Activated naive CD8-positive, alpha-beta T cell treated with anti-CD3 and anti-CD28 coated beads, Interleukin-2, amount 50 U/mL, for 24 hours (primary cell): ENCODE data around the gene ZNF273.
"Not testable (repeated sequence)": the region's sequence is repeated elsewhere in the genome, so short reads cannot be mapped to it uniquely, and the experiment has no call there.

Source experiments
- ATAC-seq: fragments of 150-1000 bp; cut with Tn5 transposase; one replicate; pipeline ENCODE4 v1.10.0; 2021
- DNase-seq: peaks from one replicate; pipeline ENCODE4 v3.0.0; 2021
- H3K27ac Mint-ChIP-seq: one replicate; pipeline ENCODE4 v1.8.0; 2021; ENCODE audit warnings: mild to moderate bottlenecking, mixed read lengths
- H3K27me3 Mint-ChIP-seq: one replicate; pipeline ENCODE4 v1.8.0; 2021; ENCODE audit warnings: mixed read lengths
- H3K36me3 Mint-ChIP-seq: one replicate; pipeline ENCODE4 v1.8.0; 2021; ENCODE audit warnings: low read depth, mixed read lengths
- H3K4me1 Mint-ChIP-seq: one replicate; pipeline ENCODE4 v1.8.0; 2021; ENCODE audit warnings: mixed read lengths
- H3K4me3 Mint-ChIP-seq: one replicate; pipeline ENCODE4 v1.8.0; 2021; ENCODE audit warnings: mild to moderate bottlenecking, moderate library complexity, mixed read lengths
- H3K9me3 Mint-ChIP-seq: one replicate; pipeline ENCODE4 v1.8.0; 2021; ENCODE audit warnings: mixed read lengths

The ZNF273 gene

DNA sequence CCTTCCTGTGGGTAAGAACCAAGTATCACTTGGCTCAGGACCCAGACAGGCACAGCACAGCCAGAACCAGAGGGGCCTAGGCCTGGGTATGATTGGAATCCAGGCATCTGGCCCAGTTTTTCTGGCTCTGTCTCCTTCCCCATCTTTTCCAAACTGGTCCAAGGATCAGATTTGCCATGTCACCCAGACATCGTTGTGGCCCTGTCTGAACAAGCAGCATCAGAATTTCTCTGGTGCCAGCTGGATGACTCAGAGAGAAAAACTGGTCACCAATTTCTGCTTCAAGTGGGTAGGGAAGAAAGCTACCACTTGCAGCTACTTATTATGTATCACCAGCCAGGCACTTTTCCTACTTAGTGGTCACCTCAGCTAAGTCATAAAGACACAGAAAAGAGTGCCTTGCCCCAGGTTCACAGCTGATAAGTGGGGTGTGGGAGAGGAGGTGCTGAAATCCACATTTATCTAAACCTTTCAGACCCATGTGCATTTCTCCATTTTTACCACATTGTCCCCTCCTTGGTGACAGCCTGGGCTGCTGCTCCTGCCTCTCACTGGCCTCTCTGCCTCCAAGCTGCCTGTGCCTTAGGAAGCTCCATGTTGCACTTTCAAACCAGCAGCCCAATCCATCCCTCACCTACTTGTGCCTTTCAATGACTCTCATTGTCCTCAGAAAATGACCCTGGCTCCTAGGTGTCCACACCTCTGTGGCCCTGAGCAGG lies 11.6 kb upstream of the ZNF273 start:
- not testable (repeated sequence) for H3K27ac Mint-ChIP-seq, H3K4me1 Mint-ChIP-seq, DNase-seq, H3K4me3 Mint-ChIP-seq, H3K36me3 Mint-ChIP-seq, ATAC-seq, H3K9me3 Mint-ChIP-seq
- H3K27me3 Mint-ChIP-seq, result peaks cover 45% of the 10 kb centered on the region

- peaks cover 43% of the 10 kb centered on the region for H3K27me3 Mint-ChIP-seq
- H3K36me3 Mint-ChIP-seq, result no peaks in the 10 kb centered on the region
- no peak for DNase-seq
- peaks cover 10% of the 10 kb centered on the region for H3K4me1 Mint-ChIP-seq
- no peaks in the 10 kb centered on the region for H3K9me3 Mint-ChIP-seq
- no peak overlapping the region for H3K27ac Mint-ChIP-seq
- no peak overlapping the region for H3K4me3 Mint-ChIP-seq
- no peak for ATAC-seq
Measured at GRCh38 chr7:64892116-64892515, 11.0 kb upstream of the ZNF273 start.

GRCh38 chr7:64892666-64893309 lies 10.3 kb upstream of the ZNF273 start:
- no peaks in the 10 kb centered on the region for H3K36me3 Mint-ChIP-seq
- no peaks in the 10 kb centered on the region for H3K9me3 Mint-ChIP-seq
- H3K4me3 Mint-ChIP-seq, result no peak overlapping the region
- peaks cover 10% of the 10 kb centered on the region for H3K4me1 Mint-ChIP-seq
- no peak overlapping the region for H3K27ac Mint-ChIP-seq
- peaks cover 40% of the 10 kb centered on the region for H3K27me3 Mint-ChIP-seq
- ATAC-seq (no peak), DNase-seq (no peak)

DNA sequence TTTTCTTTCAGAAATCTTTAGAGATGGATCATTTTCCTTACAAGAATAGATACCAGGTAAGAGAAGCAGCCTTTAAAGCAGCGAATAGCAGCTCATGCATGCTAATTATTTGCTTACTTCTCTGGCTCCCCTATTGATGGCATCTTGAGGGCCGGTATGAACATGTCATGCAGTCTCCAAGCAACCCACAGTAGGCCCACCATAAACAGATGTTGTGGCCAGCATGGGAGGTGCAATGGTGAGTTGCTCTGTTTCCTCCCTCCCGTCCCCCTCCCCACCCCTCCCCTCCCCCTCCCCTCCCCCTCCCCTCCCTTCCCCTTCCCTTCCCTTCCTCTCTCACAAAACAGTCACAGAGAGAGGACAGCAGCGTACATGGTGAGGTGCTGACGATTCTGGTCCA lies 9.7 kb upstream of the ZNF273 start:
- no peaks in the 10 kb centered on the region for H3K9me3 Mint-ChIP-seq
- ATAC-seq, result no peak

GRCh38 chr7:64902461-64902805 lies 640 bp upstream of the ZNF273 start:
- ATAC-seq, H3K9me3 Mint-ChIP-seq, H3K36me3 Mint-ChIP-seq, H3K27me3 Mint-ChIP-seq, DNase-seq: not testable (repeated sequence)
- Mint-ChIP-seq H3K27ac (peak overlapping the region; percentile 67), H3K4me1 (peaks cover 38% of the 10 kb centered on the region), H3K4me3 (peak overlapping the region; percentile 94)

More for the DNA sequence above, 9.7 kb upstream of the ZNF273 start:
- no peak overlapping the region for H3K4me3 Mint-ChIP-seq
- H3K36me3 Mint-ChIP-seq, result no peaks in the 10 kb centered on the region
- peaks cover 35% of the 10 kb centered on the region for H3K27me3 Mint-ChIP-seq
- H3K27ac Mint-ChIP-seq, result no peak overlapping the region
- no peak for DNase-seq
- peaks cover 5% of the 10 kb centered on the region for H3K4me1 Mint-ChIP-seq

GRCh38 chr7:64904008-64904407 lies 935 bp downstream of the ZNF273 start:
- Mint-ChIP-seq H3K36me3 (peaks cover 7% of the 10 kb centered on the region), H3K4me1 (peaks cover 52% of the 10 kb centered on the region), H3K27me3 (no peaks in the 10 kb centered on the region), H3K27ac (peak overlapping the region; percentile 90), H3K9me3 (no peaks in the 10 kb centered on the region), H3K4me3 (peak overlapping the region; percentile 94)
- ATAC-seq (no peak), DNase-seq (no peak)

DNA sequence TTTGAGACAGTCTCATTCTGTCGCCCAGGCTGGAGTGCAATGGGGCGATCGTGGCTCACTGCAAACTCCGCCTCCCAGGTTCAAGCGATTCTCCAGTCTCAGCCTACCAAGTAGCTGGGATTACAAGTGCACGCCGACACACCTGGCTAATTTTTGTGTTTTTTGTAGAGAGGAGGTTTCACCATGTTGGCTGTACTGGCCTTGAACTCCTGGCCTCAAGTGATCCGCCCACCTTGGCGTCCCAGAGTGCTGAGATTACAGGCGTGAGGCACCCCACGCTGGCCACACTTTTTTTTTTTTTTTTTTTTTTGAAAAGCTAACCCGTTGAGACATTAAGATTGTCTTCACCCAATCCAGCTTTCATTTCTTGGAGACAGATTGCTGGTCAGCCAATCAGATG lies 2.1 kb downstream of the ZNF273 start:
- Mint-ChIP-seq H3K36me3 (peaks cover 14% of the 10 kb centered on the region), H3K27ac (no peak overlapping the region), H3K9me3 (no peaks in the 10 kb centered on the region), H3K4me3 (peak overlapping the region; percentile 45), H3K4me1 (peaks cover 57% of the 10 kb centered on the region), H3K27me3 (no peaks in the 10 kb centered on the region)
- ATAC-seq, result no peak
- no peak for DNase-seq

GRCh38 chr7:64905547-64905946 lies 2.5 kb downstream of the ZNF273 start:
- ATAC-seq, result no peak
- Mint-ChIP-seq H3K9me3 (no peaks in the 10 kb centered on the region), H3K27me3 (no peaks in the 10 kb centered on the region), H3K4me3 (peak overlapping the region; percentile 45), H3K36me3 (peaks cover 14% of the 10 kb centered on the region), H3K27ac (no peak overlapping the region), H3K4me1 (peaks cover 59% of the 10 kb centered on the region)
- DNase-seq, result no peak

GRCh38 chr7:64907641-64908326 lies 4.7 kb downstream of the ZNF273 start:
- Mint-ChIP-seq H3K4me3 (no peak overlapping the region), H3K27ac (peak overlapping the region; percentile 20), H3K27me3 (no peaks in the 10 kb centered on the region), H3K4me1 (peaks cover 60% of the 10 kb centered on the region), H3K36me3 (peaks cover 24% of the 10 kb centered on the region), H3K9me3 (peaks cover 11% of the 10 kb centered on the region)
- DNase-seq, result no peak
- ATAC-seq, result no peak

DNA sequence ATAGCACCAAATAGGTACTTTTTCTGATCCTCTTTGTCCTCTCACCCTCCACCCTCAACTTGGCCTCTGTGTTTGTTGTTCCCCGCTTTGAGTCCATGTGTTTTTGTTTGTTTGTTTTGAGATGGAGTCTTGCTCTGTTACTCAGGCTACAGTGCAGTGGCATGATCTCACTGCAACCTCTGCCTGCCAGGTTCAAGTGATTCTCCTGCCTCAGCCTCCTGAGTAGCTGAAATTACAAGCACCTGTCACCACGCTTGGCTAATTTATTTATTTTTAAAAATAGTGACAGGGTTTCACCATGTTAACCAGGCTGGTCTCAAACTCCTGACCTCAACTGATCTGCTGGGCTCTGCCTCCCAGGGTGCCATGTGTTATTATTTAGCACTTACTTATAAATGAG lies 5.3 kb downstream of the ZNF273 start:
- Mint-ChIP-seq H3K27ac (no peak overlapping the region), H3K36me3 (peaks cover 30% of the 10 kb centered on the region), H3K27me3 (no peaks in the 10 kb centered on the region), H3K9me3 (peaks cover 13% of the 10 kb centered on the region), H3K4me3 (no peak overlapping the region), H3K4me1 (peaks cover 59% of the 10 kb centered on the region)
- DNase-seq, result no peak
- no peak for ATAC-seq

DNA sequence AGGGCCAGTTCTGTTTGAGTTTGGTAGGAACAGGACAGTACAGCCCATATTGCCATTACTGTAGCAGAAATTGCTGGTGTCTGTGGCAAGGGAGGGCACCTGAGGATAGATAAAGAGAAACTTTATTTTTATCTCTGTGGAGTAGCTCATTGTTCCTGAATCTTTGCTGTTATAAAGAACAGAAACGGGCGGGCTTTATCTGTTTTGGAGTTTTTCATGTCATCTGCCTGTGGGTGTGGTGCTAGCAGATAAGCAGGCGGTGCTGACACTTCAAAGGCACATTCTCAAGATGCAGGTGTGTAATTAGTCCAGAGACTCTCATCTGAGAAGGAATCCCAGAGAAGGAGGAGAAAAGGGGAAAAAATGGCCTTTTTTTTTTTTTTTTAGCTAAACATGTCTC lies 11.5 kb downstream of the ZNF273 start:
- Mint-ChIP-seq H3K4me3 (no peak overlapping the region), H3K27me3 (no peaks in the 10 kb centered on the region), H3K4me1 (peaks cover 8% of the 10 kb centered on the region), H3K9me3 (peaks cover 18% of the 10 kb centered on the region), H3K27ac (no peak overlapping the region), H3K36me3 (peaks cover 73% of the 10 kb centered on the region)
- ATAC-seq (no peak), DNase-seq (no peak)

- H3K9me3 Mint-ChIP-seq, result peaks cover 25% of the 10 kb centered on the region
Measured at GRCh38 chr7:64915301-64915700, 12.2 kb downstream of the ZNF273 start.

DNA sequence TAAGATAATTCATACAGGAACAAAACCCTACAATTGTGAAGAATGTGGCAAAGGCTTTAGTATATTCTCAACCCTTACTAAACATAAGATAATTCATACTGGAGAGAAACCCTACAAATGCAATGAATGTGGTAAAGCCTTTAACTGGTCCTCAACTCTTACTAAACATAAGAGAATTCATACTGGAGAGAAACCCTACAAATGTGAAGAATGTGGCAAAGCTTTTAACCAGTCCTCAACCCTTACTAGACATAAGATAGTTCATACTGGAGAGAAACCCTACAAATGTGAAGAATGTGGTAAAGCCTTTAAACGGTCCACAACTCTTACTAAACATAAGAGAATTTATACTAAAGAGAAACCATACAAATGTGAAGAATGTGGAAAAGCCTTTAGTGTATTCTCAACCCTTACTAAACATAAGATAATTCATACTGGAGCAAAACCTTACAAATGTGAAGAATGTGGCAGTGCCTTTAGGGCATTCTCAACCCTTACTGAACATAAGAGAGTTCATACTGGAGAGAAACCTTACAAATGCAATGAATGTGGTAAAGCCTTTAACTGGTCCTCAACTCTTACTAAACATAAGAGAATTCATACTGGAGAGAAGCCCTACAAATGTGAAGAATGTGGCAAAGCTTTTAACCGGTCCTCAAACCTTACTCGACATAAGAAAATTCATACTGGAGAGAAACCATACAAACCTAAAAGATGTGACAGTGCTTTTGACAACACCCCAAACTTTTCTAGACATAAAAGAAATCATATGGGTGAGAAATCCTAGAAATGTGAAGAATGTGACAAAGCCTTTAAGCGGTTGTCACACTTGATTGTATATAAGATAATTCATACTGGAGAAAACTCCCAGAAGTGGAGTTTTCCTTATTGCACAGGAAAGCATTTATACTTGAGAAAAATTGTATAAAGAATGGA lies 25.4 kb downstream of the ZNF273 start:
- Mint-ChIP-seq H3K9me3 (peaks cover 54% of the 10 kb centered on the region), H3K36me3 (peaks cover 68% of the 10 kb centered on the region)
- not testable (repeated sequence) for H3K27ac Mint-ChIP-seq, H3K4me1 Mint-ChIP-seq, DNase-seq, H3K4me3 Mint-ChIP-seq, H3K27me3 Mint-ChIP-seq, ATAC-seq

More at GRCh38 chr7:64915301-64915700, 12.2 kb downstream of the ZNF273 start:
- H3K4me1 Mint-ChIP-seq, H3K4me3 Mint-ChIP-seq, DNase-seq, H3K27me3 Mint-ChIP-seq, H3K27ac Mint-ChIP-seq, ATAC-seq: not testable (repeated sequence)
- H3K36me3 Mint-ChIP-seq, result peaks cover 75% of the 10 kb centered on the region

DNA sequence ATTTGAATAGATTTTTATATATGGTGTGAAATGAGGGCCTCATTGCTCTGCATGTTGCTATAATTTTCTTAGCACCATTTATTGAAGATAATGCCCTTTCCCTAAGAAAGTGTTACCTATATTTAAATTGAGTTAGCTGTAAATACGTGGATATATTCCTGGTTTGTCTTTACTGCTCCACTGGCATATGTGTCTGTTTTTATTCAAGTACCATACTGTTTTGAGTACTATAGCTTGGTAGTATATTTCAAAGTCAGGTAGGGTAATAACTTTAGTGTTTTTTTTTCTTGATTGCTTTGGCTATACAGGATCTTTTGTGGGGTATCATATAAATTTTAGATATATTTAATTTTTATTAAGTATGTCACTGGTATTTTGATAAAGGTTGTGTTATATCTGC lies 31.4 kb downstream of the ZNF273 start:
- no peaks in the 10 kb centered on the region for H3K27me3 Mint-ChIP-seq
- peaks cover 16% of the 10 kb centered on the region for H3K36me3 Mint-ChIP-seq
- H3K4me1 Mint-ChIP-seq, result no peaks in the 10 kb centered on the region
- H3K9me3 Mint-ChIP-seq, result peaks cover 19% of the 10 kb centered on the region
- no peak overlapping the region for H3K27ac Mint-ChIP-seq
- no peak for DNase-seq
- H3K4me3 Mint-ChIP-seq, result no peak overlapping the region
- no peak for ATAC-seq
